ENCODE data around the gene DDIT4.
"Not testable (repeated sequence)": the region's sequence is repeated elsewhere in the genome, so short reads cannot be mapped to it uniquely, and the experiment has no call there.

DDIT4 gene

GRCh38 chr10:72267819-72268399 is 5.8 kb upstream of the DDIT4 start:
- no peak for DNase-seq

DNA sequence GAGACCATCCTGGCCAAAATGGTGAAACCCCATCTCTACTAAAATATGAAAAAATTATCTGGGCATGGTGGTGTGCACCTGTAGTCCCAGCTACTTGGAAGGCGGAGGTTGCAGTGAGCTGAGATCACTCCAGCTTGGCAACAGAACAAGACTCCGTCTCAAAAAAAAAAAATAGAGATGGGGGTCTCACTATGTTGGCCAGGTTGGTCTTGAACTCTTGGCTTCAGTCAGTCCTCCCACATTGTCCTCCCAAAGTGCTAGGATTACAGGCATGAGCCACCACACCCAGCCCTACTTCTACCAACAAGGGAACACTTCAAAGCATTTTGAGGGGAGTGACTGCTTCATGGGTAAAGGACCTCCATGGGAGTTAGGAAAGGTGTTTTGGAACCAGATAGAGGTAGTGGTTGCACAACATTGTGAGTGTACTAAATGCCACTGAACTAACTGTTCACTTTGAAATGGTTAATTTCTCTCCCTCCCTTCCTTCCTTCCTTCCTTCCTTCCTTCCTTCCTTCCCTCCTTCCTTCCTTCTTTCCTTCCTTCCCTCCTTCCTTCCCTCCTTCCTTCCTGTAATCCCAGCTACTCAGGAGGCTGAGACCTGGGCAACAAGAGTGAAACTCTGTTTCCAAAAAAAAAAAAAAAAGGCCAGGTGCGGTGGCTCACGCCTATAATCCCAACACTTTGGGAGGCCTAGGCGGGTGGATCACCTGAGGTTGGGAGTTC is 5.1 kb upstream of the DDIT4 start:
- DNase-seq: not testable (repeated sequence)

DNA sequence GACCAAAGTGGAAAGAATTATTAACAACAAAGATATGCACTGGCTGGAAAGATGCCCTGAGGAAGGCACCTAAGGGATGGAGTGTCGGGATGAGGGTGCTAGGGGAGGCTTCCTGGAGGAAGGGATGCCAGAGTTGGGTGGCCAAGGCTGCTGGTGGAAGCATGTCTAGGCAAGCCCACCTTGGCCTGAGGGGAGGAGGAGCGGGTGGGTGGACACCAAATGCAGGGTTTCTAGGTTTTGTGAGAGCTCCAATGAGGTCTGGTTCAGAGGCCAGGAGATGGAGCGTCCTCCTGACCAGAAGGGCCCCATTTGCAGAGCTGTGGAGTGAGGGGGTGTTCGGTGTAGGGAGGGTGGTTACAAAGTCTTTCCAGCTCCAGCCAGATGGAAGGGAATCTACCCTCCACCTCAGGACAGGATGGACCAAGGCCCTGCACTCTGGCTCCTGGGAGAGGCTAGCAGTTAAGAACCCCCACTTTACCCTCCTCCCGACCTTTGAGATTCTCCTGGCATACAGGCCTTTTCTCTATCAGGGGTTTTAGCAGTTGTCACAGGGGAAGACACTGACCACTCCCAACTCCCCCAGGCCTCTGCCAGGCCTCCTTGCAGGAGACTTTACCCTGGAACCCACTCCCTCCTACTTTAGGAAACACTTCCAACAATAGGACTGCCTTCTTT is 3.0 kb upstream of the DDIT4 start:
- no peak for DNase-seq

GRCh38 chr10:72272689-72273409 is 875 bp upstream of the DDIT4 start:
- DNase-seq: peak; percentile 46

GRCh38 chr10:72274213-72274729 is 547 bp downstream of the DDIT4 start:
- no peak for DNase-seq

DNA sequence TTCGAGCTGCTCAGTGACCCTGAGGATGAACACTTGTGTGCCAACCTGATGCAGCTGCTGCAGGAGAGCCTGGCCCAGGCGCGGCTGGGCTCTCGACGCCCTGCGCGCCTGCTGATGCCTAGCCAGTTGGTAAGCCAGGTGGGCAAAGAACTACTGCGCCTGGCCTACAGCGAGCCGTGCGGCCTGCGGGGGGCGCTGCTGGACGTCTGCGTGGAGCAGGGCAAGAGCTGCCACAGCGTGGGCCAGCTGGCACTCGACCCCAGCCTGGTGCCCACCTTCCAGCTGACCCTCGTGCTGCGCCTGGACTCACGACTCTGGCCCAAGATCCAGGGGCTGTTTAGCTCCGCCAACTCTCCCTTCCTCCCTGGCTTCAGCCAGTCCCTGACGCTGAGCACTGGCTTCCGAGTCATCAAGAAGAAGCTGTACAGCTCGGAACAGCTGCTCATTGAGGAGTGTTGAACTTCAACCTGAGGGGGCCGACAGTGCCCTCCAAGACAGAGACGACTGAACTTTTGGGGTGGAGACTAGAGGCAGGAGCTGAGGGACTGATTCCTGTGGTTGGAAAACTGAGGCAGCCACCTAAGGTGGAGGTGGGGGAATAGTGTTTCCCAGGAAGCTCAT is 1.1 kb downstream of the DDIT4 start:
- DNase-seq: peak; percentile 80

GRCh38 chr10:72275351-72276012 is 1.8 kb downstream of the DDIT4 start:
- DNase-seq: peak; percentile 51

DNA sequence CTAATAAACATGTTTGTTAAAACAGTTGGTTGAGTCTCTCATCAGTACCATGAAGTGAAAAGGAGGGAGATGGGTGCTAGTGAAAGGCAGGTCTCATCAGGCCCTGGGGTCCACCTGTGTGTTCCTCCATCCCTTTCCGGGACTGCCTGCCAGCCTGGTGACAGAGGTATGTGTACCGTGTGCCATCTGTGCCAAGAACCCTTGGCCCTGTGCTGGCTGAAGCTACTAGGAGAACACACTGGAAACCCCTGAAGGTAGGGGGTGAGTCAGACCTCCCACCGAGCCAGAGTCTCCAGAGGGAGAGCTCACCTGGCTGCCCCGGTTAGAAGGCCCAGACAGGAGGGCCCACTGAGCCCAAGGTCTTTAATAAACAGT is 2.3 kb downstream of the DDIT4 start:
- peak; percentile 59 for DNase-seq

DNA sequence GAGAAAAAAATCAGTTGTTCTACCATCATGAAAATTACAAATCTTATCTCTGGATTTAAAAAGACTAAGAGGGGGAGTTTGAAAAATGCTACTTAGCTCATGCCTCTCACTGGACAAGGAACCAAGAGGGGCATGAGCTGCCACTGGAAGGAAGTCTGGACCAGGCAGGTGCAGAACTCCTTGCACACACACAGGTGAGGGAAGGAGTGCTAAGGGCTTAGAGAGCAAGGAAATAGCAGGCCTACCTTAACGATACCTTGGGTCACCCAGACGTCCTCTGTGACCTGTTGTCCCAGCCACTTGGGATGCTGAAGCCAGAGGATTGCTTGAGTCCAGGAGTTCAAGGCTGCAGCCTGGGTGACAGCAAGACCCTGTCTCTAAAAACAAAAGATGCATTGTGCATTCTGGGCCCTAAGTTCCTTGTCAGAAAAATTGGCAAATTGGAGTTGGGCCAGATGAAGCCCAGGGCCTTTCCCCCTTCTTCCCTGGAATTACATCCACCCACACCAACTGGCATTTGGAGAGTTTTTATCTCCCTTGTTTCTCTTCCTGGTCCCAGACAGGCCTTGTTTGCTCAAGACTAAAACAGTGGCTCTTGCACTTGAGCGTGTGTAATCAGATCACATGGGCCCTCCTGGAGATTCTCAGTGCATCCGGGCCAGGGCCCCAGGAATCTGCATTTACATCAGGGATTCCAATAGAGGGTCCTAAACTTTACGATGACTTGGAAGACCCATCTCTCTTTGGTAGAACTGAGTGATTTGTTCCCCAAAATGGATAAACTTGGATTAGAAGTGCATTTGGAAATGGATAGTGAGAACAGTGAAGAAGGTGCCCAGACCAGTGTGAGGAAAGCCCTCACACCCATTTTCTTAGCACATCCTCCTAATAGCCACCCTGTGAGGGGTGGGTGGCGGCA is 3.0 kb downstream of the DDIT4 start:
- DNase-seq: peak; percentile 41

- no peak for DNase-seq
These were observed 3.7 kb downstream of the DDIT4 start for GRCh38 chr10:72277340-72277995.

- no peak for DNase-seq
These were observed 4.4 kb downstream of the DDIT4 start for GRCh38 chr10:72277996-72278667.

DNA sequence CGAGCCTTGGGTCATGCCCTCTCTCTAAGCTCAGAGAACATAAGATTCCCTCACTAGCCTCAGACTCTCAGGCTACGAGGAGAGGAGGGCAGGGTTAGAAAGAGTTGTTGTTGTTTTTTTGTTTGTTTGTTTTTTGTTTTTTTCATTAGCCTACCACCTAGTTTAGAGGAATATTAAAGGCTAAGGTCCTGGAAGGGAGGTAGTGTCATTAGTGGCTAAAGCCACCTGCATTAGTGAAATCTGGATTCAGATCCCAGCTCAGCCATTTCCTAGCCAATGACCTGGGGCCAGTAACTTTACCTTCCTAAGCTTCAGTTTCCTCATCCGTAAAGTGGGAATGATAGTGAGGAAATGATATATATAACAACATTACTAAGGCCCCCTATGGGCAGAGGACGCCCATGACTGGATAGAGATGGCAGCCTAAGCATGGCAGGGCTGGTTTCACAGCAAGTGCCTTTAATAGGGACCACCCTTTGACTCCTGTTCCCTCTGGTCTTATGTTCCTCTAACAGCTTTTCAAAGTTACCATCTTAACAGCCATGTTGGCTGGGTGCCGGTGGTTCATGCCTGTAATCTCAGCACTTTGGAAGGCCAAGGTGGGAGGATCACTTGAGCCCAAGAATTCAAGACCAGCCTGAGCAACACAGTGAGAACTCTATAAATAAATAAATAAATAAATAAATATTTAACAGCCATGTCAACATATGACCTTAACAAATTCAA is 5.1 kb downstream of the DDIT4 start:
- no peak for DNase-seq

- not testable (repeated sequence) for DNase-seq
These were observed 5.9 kb downstream of the DDIT4 start for GRCh38 chr10:72279587-72279986.

DNA sequence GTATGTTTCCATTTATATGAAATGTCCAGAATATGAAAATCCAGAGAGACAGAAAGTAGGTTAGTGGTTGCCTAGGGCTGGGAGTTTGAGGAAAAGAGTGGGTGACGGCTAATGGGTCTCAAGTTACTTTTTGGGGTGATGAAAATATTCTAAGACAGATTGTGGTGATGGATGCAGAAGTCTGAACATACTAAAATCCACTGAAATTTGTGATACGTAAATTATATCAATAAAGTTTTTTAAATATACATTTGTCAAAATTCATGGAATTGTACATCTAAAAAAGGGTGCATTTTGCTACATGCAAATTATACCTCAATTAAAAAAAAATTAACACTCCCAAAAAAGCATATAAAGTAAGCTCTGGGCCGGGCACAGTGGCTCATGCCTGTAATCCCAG is 9.4 kb downstream of the DDIT4 start:
- no peak for DNase-seq

- no peak for DNase-seq
These were observed 12.3 kb downstream of the DDIT4 start for GRCh38 chr10:72285972-72286521.

GRCh38 chr10:72291019-72291532 is 17.4 kb downstream of the DDIT4 start:
- DNase-seq: no peak

- DNase-seq: peak; percentile 48
These were observed 18.5 kb downstream of the DDIT4 start for GRCh38 chr10:72292223-72292691.

DNA sequence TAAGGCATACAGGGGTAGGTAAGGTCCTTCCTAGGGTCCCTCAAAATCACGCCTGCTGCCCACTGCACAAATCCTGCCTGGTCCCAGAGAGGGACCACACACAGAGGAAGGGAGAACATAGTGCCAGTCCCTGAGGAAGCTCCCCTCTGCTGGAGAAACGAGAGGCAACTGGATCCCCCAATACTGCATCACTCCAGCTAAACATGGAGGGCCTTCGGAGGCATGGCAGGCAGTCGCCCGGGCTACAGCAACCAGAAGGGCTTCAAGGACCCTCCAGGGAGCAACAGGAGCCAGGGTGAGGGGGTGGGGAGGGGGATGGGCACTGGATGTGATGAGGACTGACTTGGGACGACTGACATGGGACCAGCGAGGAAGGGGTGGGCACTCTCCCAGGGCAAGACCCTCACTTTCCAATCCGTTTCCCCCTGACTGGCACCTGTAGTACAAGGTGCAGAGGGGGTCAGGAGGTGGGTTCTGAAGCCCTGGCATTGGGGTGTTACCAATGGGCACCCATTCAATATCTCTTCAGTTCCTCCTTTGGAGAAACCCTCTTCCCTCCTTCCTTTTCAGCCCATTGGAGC is 21.7 kb downstream of the DDIT4 start:
- no peak for DNase-seq
